Measurements from ENCODE around the gene ADGRG3. TPM values are rescaled to one million over a fixed set of nuclear protein-coding genes. Genes with fewer than 3 reads are reported as not detected.

Gene ADGRG3
- total RNA-seq, 1 donor from 2014 or later = not detected

DNA sequence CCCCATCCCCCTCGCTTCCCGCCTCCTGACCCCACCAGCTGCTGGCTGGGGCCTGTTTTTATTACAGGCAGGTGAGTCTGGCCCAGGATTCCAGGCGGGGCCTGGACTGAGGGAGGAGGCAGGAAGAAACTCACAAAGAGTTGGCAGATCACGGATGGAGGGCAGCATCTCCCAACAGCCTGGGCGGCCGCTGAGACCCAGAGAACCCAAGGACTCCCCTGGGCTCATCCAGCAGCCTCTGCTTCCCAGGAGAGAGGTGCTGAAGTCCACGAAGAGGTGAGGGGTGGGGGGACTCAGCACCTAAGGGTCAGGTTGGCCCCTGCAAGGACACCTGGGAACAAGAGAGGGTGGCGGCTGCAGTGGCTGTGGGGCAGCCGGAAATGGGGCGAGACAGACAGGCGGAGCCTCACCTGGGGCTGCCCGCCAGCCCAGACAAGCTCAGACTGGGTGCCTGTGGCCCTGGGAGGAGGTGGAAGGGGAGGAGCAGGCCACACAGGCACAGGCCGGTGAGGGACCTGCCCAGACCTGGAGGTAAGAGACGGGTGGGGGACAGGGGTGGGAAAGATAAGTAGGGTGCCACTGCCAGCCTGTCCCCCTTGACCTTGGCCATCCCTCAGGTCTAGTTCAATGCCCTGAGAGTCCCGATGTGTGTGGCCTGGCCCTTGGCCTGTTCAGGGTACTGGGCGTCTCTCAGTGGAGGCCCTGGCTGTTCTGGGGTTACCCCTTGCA, 48.3 kb upstream of the ADGRG3 start:
- Histone ChIP-seq H4K20me1 (ENCODE audit: insufficient read depth, low read length) (no peaks in the 10 kb centered on the region), H3K36me3 (ENCODE audit: insufficient read depth, low read length) (no peaks in the 10 kb centered on the region), H3K4me2 (ENCODE audit: low read length) (no peak overlapping the region), H3K4me3 (ENCODE audit: insufficient read depth, low read depth, low read length) (no peak overlapping the region), H3K4me1 (ENCODE audit: insufficient read depth, low read length) (peaks cover 20% of the 10 kb centered on the region), H3K9ac (ENCODE audit: low read length) (no peak overlapping the region), H2AFZ (ENCODE audit: low read depth, low read length) (no peak overlapping the region), H3K9me3 (ENCODE audit: insufficient read depth, low read depth, low read length) (no peaks in the 10 kb centered on the region), H3K79me2 (ENCODE audit: insufficient read depth, low read length) (no peaks in the 10 kb centered on the region), H3K27ac (ENCODE audit: low read depth, low read length) (no peak overlapping the region), H3K27me3 (ENCODE audit: insufficient read depth, low read length) (no peaks in the 10 kb centered on the region)
- Mint-ChIP-seq H3K4me1 (ENCODE audit: low read depth, unreplicated experiment) (peaks cover 19% of the 10 kb centered on the region), H3K27ac (ENCODE audit: unreplicated experiment) (no peak overlapping the region), H3K36me3 (ENCODE audit: low read depth, unreplicated experiment) (no peaks in the 10 kb centered on the region), H3K27me3 (ENCODE audit: low read depth, unreplicated experiment) (peaks cover 17% of the 10 kb centered on the region), H3K9me3 (ENCODE audit: unreplicated experiment) (no peaks in the 10 kb centered on the region), H3K4me3 (ENCODE audit: unreplicated experiment) (no peak overlapping the region)
- DNase-seq (ENCODE audit: low read depth) = no peak
- no peak for FAIRE-seq
- TF ChIP-seq EZH2 (IDR thresholded peaks at IDR 0.05; ENCODE audit: insufficient read depth, low read length) = no peak
- TF ChIP-seq, protein P1, sequence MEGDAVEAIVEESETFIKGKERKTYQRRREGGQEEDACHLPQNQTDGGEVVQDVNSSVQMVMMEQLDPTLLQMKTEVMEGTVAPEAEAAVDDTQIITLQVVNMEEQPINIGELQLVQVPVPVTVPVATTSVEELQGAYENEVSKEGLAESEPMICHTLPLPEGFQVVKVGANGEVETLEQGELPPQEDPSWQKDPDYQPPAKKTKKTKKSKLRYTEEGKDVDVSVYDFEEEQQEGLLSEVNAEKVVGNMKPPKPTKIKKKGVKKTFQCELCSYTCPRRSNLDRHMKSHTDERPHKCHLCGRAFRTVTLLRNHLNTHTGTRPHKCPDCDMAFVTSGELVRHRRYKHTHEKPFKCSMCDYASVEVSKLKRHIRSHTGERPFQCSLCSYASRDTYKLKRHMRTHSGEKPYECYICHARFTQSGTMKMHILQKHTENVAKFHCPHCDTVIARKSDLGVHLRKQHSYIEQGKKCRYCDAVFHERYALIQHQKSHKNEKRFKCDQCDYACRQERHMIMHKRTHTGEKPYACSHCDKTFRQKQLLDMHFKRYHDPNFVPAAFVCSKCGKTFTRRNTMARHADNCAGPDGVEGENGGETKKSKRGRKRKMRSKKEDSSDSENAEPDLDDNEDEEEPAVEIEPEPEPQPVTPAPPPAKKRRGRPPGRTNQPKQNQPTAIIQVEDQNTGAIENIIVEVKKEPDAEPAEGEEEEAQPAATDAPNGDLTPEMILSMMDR (IDR thresholded peaks at IDR 0.05; ENCODE audit: insufficient read depth, low read depth, low read length) = no peak

DNA sequence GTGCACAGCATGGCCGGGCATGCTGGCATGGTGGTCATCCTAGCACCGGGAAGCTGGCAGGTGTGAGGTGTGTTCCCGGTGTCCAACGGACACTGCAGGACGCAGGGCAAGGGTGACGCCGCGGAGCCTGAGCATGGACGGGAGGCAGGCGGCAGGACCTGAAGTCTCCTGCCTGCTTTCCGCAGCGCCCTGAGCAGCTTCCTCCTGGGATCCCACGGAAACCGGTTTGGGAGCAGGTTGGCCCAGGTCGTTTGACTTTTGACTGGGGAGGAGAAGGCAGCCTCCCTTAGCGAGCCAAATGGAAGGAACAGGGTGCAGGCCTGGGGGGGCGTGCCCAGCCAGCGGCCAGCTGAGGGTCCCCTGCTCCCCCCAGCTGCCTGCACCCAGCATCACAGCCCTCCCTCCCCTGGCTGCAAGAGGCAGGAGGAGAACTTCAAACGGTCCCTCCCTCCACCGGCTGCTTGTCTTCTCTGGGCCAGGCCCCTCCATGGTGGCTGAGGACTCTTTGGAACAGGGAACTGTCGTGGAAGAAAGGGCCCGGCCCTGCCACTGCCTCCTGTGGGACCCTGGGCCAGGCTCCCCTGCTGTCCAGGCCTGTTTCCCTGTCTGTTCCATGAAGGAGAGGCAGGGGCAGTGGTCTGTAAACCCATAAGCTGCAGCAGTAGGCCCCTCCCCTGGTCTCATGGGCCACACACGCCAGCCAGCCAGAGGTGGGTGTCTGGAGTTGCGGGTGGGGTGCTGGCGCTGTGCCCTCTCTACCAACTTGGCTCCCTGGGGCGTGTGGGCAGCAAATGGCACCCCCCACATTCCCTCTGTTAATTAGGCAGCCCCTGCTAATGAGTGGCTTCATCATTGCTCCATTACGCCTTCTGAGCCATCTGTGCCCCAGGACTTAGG, 47.5 kb upstream of the ADGRG3 start:
- Histone ChIP-seq H3K27ac (ENCODE audit: low read depth, low read length) (no peak overlapping the region), H3K4me3 (ENCODE audit: insufficient read depth, low read depth, low read length) (no peak overlapping the region), H4K20me1 (ENCODE audit: insufficient read depth, low read length) (no peaks in the 10 kb centered on the region), H3K9ac (ENCODE audit: low read length) (no peak overlapping the region), H3K9me3 (ENCODE audit: insufficient read depth, low read depth, low read length) (no peaks in the 10 kb centered on the region), H2AFZ (ENCODE audit: low read depth, low read length) (no peak overlapping the region), H3K4me1 (ENCODE audit: insufficient read depth, low read length) (peaks cover 20% of the 10 kb centered on the region), H3K36me3 (ENCODE audit: insufficient read depth, low read length) (no peaks in the 10 kb centered on the region), H3K79me2 (ENCODE audit: insufficient read depth, low read length) (no peaks in the 10 kb centered on the region), H3K27me3 (ENCODE audit: insufficient read depth, low read length) (no peaks in the 10 kb centered on the region), H3K4me2 (ENCODE audit: low read length) (no peak overlapping the region)
- Mint-ChIP-seq H3K4me3 (ENCODE audit: unreplicated experiment) (no peak overlapping the region), H3K4me1 (ENCODE audit: low read depth, unreplicated experiment) (peaks cover 21% of the 10 kb centered on the region), H3K36me3 (ENCODE audit: low read depth, unreplicated experiment) (no peaks in the 10 kb centered on the region), H3K9me3 (ENCODE audit: unreplicated experiment) (no peaks in the 10 kb centered on the region), H3K27me3 (ENCODE audit: low read depth, unreplicated experiment) (peaks cover 15% of the 10 kb centered on the region), H3K27ac (ENCODE audit: unreplicated experiment) (no peak overlapping the region)
- FAIRE-seq (no peak), DNase-seq (ENCODE audit: low read depth) (no peak)
- TF ChIP-seq, protein P1 (IDR thresholded peaks at IDR 0.05; ENCODE audit: insufficient read depth, low read depth, low read length) = no peak
- no peak for TF ChIP-seq EZH2 (IDR thresholded peaks at IDR 0.05; ENCODE audit: insufficient read depth, low read length)
